GM13976 (cell line): ENCODE measurements around the gene APOL2.
"Not testable (repeated sequence)": the region's sequence is repeated elsewhere in the genome, so short reads cannot be mapped to it uniquely, and the experiment has no call there.

ENCODE experiments used
- DNase-seq: peaks from one replicate; pipeline ENCODE4 v3.0.0; 2012; ENCODE audit warnings: low spot score
- in situ Hi-C: fragments of 300-500 bp; cut with MboI; formaldehyde crosslinking; loops from one replicate; pipeline ENCODE4 v1.12.0; 2022; ENCODE audit warnings: low sequenced_read_pairs, mixed read lengths, inconsistent platforms; ENCODE audit not compliant: unreplicated experiment
- TF ChIP-seq, protein P1 (sequence below): IDR thresholded peaks from 2 replicates; pipeline ENCODE4 v1.5.1; 2012; ENCODE audit warnings: borderline replicate concordance, mild to moderate bottlenecking; ENCODE audit not compliant: insufficient read depth; ENCODE audit errors: extremely low read depth, missing control alignments, control extremely low read depth

APOL2 gene

DNA sequence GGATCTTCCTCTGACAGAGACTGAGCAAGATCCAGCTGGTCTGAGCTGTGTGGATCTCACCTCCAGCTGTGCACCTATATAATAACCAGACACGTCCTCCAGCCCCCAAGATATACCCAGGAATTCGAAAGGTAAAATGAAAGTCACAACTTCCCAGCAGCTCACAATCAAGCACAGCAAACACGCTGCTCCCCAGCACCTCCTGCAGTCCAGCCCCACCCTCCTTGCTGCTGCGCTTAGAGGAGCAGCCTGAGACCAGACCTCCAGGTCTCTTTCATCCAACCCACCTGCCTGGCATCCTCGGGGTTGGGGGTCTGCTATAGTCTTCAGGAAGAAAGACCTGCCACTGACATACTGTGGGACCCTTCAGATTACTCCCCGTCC lies 34.7 kb downstream of the APOL2 start:
- in situ Hi-C loops: no loop called here
- TF ChIP-seq, protein P1, sequence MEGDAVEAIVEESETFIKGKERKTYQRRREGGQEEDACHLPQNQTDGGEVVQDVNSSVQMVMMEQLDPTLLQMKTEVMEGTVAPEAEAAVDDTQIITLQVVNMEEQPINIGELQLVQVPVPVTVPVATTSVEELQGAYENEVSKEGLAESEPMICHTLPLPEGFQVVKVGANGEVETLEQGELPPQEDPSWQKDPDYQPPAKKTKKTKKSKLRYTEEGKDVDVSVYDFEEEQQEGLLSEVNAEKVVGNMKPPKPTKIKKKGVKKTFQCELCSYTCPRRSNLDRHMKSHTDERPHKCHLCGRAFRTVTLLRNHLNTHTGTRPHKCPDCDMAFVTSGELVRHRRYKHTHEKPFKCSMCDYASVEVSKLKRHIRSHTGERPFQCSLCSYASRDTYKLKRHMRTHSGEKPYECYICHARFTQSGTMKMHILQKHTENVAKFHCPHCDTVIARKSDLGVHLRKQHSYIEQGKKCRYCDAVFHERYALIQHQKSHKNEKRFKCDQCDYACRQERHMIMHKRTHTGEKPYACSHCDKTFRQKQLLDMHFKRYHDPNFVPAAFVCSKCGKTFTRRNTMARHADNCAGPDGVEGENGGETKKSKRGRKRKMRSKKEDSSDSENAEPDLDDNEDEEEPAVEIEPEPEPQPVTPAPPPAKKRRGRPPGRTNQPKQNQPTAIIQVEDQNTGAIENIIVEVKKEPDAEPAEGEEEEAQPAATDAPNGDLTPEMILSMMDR: no peak
- no peak for DNase-seq

DNA sequence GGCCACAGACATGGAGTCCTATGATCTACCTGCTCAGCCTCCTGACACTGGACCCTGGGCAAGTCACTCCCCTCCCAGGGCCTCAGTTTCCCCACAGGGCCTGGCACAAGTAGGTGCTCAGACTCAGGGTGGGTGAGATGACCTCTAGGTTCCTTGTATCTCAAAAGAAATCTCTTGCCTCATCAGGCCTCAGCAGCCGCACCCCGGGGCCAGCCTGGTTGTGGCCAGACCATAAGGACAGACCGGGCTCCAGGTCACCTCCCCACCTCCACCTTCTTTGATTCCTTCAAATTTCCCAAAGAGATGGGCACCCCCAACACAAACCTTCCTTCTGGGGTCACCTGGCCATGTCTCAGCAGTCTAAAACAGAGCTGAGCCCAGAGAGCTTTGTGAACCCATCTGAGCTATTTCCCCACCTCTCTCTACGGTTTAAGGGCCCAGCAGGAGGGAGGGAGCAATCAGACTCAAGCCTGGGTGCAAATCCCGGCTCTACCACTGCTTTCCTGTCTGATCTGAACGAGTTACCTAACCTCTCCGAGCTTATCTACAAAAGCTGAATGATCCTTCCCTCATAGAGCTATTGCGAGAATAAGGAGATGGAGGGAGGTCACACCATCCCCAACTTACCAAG lies 35.2 kb downstream of the APOL2 start:
- TF ChIP-seq, protein P1: no peak
- in situ Hi-C loops: no loop called here
- no peak for DNase-seq

DNA sequence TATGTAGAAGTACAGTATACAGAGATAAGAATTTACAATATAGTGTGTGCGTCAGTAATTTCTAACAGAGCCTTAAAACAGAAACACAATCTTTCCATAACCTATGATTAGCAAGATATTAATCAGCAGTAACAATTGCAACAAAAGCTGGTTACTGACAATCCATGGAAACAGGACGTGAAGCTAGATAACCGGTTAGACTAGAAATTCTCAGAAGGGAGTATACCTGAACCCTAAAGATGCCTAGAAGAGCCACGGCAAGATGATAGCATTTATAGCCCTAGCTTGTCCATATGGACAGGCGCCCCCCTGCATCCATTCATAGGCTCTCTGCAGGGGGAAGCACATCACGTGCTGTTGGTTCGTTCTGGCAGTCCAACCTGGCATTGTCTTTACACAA lies 35.9 kb downstream of the APOL2 start:
- DNase-seq, in situ Hi-C loops: not testable (repeated sequence)

DNA sequence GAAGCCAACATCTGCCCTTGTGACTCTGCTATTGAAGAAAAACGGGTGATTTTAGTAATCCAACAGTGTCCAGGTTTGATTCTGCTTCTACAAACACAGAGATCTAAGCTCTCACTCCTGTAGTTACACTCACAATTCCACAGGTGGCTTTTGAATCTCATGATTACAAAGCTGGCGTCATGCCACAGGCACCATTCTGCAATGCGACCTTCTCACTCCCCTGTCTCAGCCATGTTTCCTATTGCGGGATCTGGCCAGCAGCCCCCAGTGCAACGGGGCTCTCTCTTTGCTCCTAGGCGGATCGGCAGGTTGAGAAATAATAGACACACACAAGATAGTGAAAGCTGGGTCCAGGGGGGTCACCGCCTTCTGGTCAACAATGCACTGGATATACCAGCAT lies 36.4 kb downstream of the APOL2 start:
- DNase-seq, in situ Hi-C loops: not testable (repeated sequence)

DNA sequence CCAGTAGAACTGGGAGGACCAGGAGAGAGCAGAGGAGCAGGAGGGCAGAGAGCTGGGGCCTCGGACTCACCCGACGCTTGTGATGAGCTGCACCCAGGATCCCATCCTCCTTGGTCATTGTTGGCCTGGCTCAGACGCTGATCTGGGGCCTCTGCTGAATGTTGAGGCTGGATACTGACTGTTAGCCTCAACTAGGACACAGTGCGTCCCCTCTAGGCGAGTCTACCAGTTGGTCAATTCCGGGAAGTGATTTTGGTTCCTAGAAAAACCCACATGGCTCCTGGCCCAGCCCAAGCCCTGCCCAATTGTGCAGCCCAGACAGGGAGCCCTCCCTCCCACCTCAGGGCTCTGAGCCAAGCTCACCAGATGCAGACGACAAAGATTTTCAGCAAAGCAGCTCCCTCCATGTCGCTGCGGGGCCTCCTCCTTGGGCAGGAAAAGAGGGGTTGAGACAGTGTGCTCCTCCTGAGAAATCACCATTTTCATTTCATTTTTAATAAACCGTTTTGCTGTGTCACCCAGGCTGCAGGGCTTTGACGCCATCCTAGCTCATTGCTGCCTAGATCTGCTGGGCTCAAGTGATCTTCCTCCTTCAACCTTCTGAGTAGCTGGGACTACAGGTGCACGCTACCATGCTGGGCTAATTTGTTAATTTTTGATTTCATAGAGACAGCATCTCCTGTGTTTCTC lies 37.6 kb downstream of the APOL2 start, which contains the start of gene APOL4:
TSS of gene APOL4 (minus strand) at position 180 of the 690 bp plus-strand sequence. CDS start at position 105, 75 bp downstream.
- no peak for DNase-seq
- in situ Hi-C loops: no loop called here
- TF ChIP-seq, protein P1: no peak

DNA sequence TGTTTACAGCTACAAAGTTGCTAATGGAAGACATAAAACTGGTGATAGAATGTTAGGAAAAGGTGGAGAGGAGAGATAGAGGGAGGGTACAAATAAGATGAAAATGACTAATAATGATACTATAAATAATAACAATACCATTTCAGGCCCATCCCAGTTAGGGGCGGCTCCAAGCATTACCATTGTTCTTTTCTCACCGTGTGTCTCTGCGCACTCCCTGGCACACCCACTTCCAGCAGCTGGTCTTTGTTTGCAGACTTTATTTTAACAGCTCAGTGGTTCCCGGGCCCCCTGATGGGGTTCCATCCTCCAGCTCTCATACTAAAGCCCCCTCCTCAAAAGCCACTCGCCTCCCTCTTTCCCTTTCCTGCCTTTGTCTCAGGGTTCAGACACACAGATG lies 38.3 kb downstream of the APOL2 start:
- DNase-seq, in situ Hi-C loops: not testable (repeated sequence)

DNA sequence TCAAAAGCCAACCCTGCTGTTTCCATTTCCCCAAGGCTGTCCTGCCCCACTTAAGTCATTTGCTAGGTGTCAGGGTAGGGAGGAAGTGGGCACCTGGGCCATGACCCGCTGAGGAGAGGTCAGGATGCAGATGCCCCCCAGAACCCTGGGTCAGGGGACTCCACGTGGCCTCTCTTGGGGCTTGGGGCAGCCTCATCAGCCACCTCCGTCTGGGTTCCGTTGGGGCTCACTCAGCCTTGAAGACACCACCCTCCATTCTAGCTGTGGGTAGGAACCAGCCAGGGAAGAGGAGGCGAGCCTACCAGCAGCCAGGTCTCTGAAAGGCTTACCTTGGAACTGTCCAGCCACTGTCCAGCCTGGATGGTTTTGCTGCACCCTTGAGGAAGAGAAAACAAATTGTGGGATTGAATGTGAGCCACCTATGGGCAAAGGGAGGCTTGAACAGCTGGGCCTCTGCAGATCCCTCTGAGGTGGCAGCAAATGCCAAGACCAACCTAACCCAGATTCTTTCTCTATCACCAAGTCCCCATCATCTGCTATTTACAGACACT lies 40.3 kb downstream of the APOL2 start:
- in situ Hi-C loops: no loop called here
- TF ChIP-seq, protein P1: no peak

DNA sequence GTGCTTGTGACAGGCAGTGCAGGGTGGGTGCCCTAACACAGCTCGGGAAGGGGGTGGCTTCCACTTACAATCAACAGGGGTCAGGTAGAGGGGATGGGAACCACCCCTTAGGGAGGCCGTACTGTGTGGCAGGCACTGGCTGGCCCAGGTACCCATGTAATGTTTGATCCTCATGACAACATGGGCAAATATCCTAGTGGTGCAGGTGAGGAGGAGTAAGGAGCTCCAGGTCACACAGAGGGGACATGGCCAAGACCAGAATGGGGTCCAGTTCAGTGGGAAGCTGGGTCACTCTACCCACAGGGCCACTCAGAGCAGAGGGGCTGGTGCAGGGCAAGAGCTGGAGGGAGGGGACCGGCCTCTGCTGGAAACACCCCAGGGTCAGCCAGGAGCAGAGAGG lies 40.8 kb downstream of the APOL2 start:
- in situ Hi-C loops: no loop called here
- TF ChIP-seq, protein P1: no peak
- DNase-seq: no peak

More for the DNA sequence above, 40.3 kb downstream of the APOL2 start:
- DNase-seq: no peak
